ENCODE data around the gene TTC21A.

Gene TTC21A

GRCh38 chr3:39082666-39083313 is 24.7 kb upstream of the TTC21A start:
- no peaks in the 10 kb centered on the region for H3K27me3 ChIP-seq (replicated peaks)
- no peak overlapping the region for H3K27ac ChIP-seq
- no peak for TF ChIP-seq CTCF (IDR thresholded peaks at IDR 0.05; ENCODE audit: low read depth, low read length, missing control alignments)
- peaks cover 16% of the 10 kb centered on the region for H3K36me3 ChIP-seq (replicated peaks)
- in situ Hi-C loops (cut with HindIII; ENCODE audit: low pct_ligation_motif_present, low sequenced_read_pairs), result no loop called here
- DNase-seq, result no peak
- no peak overlapping the region for H3K4me3 ChIP-seq (ENCODE audit: low read depth, low read length)

DNA sequence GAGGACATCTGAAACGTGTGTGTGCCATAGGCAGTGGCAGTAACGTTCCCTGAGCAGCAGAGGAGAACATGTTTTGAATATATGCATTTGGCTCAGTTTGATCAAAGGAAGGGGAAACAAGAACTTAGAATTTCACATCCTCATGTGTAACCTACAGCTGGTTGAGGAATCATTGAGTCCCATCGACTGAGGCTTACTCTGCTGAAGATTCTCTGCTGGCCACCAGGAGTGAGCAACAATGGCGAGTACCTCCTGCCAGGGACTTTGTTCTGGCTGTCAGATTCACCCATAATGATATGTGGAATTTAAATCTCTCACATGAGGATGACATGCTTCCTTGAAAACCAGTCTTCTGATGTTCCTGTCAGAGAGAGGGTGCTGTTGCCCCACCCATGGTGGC is 21.3 kb upstream of the TTC21A start:
- H3K4me3 ChIP-seq (ENCODE audit: low read depth, low read length), result no peak overlapping the region
- peaks cover 21% of the 10 kb centered on the region for H3K36me3 ChIP-seq (replicated peaks)
- no peaks in the 10 kb centered on the region for H3K27me3 ChIP-seq (replicated peaks)
- DNase-seq, result no peak
- TF ChIP-seq CTCF (IDR thresholded peaks at IDR 0.05; ENCODE audit: low read depth, low read length, missing control alignments), result no peak
- H3K27ac ChIP-seq, result no peak overlapping the region
- in situ Hi-C loops (cut with HindIII; ENCODE audit: low pct_ligation_motif_present, low sequenced_read_pairs), result no loop called here

DNA sequence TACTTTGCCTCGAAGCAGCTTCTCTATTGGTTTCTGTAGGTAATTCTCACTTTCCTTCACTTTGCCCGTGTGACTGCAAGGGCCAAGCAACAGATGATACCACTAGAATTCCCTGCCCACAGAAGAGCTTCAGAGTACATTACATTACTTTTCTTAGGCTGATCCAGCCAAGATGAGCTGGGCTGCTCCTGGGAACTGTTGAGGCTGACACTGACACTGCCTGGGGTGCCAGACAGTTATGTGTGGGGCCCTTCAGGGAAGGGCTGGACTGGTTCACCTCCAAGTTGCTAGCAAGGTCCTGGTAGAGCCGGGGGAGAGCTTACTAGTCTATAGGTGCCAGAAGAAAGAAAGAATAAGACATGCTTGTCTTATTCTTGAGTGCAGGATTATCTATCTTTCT is 19.0 kb upstream of the TTC21A start:
- TF ChIP-seq CTCF (IDR thresholded peaks at IDR 0.05; ENCODE audit: low read depth, low read length, missing control alignments), result no peak
- Histone ChIP-seq H3K27ac (no peak overlapping the region), H3K36me3 (replicated peaks) (peaks cover 25% of the 10 kb centered on the region), H3K4me3 (ENCODE audit: low read depth, low read length) (no peak overlapping the region), H3K27me3 (replicated peaks) (no peaks in the 10 kb centered on the region)
- no peak for DNase-seq
- in situ Hi-C loops (cut with HindIII; ENCODE audit: low pct_ligation_motif_present, low sequenced_read_pairs), result no loop called here

- H3K36me3 ChIP-seq (replicated peaks), result peaks cover 27% of the 10 kb centered on the region
- peak; percentile 18 for DNase-seq
These were observed 18.6 kb upstream of the TTC21A start for GRCh38 chr3:39088889-39089288.

DNA sequence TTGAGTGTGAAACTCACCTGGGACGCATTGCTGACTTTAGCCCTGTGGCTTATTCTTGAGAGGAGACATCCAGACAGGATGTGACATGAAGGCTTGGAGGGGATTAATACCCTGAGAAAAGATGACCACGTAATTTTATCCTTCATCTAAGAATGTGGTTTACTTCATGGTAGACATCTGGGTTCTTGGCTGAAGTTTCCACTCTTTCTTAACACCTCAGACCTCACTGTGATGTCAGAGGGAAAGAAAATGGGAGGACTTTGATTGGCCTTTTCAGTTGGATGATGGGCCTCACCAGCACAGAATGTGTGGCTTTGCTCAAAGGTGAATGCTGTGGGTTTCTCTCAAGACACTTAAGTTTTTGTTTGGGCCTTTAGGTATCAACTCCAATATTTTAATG is 16.6 kb upstream of the TTC21A start:
- Histone ChIP-seq H3K36me3 (replicated peaks) (peaks cover 34% of the 10 kb centered on the region), H3K27me3 (replicated peaks) (no peaks in the 10 kb centered on the region), H3K4me3 (ENCODE audit: low read depth, low read length) (no peak overlapping the region), H3K27ac (no peak overlapping the region)
- TF ChIP-seq CTCF (IDR thresholded peaks at IDR 0.05; ENCODE audit: low read depth, low read length, missing control alignments), result no peak
- no peak for DNase-seq
- in situ Hi-C loops (cut with HindIII; ENCODE audit: low pct_ligation_motif_present, low sequenced_read_pairs), result no loop called here

More at GRCh38 chr3:39088889-39089288, 18.6 kb upstream of the TTC21A start:
- no peak for TF ChIP-seq CTCF (IDR thresholded peaks at IDR 0.05; ENCODE audit: low read depth, low read length, missing control alignments)
- Histone ChIP-seq H3K27me3 (replicated peaks) (no peaks in the 10 kb centered on the region), H3K4me3 (ENCODE audit: low read depth, low read length) (no peak overlapping the region), H3K27ac (no peak overlapping the region)
- in situ Hi-C loops (cut with HindIII; ENCODE audit: low pct_ligation_motif_present, low sequenced_read_pairs), result no loop called here

Measured in brain microvascular endothelial cell (primary cell).